ENCODE results near the gene HRH2. TPM values are rescaled to one million over a fixed set of nuclear protein-coding genes. Genes with fewer than 3 reads are reported as not detected.

HRH2 gene
- total and polyA plus RNA-seq, 2 donors (not counting 1 experiment from before 2014, with no cell fraction given), result 0.03 TPM; not detected in 1

DNA sequence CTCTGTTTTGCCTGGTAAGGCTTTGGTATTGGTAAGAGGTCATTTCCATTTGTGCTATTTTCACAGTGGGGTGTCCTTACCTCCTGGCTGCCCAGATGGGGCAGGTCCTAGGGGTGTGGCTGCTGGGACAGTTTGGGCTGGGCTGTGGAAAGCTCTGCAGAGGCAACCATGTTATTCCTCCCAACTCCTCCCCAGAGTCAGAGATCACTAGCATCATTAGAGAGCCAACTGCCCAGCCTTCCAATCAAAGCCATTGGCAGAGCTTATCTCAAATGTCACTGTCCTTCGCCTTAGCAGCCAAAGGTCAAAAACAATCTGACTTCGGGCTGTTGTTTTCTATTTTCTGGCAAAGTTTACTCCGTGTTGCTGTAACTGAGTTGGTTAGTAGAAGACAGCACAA, 33.6 kb upstream of the HRH2 start:
- H3K27me3 ChIP-seq (ENCODE audit: control insufficient read depth, insufficient read depth, low read length), result no peaks in the 10 kb centered on the region
- TF ChIP-seq CTCF (conservative IDR thresholded peaks at IDR 0.05 in 1 of 2, IDR thresholded peaks at IDR 0.05 in 1 of 2; ENCODE audit: low read depth in 1 of 2, low read length in 2 of 2), result no peak
- TF ChIP-seq EZH2 (IDR thresholded peaks at IDR 0.05; ENCODE audit: low read length, missing control alignments), result no peak

DNA sequence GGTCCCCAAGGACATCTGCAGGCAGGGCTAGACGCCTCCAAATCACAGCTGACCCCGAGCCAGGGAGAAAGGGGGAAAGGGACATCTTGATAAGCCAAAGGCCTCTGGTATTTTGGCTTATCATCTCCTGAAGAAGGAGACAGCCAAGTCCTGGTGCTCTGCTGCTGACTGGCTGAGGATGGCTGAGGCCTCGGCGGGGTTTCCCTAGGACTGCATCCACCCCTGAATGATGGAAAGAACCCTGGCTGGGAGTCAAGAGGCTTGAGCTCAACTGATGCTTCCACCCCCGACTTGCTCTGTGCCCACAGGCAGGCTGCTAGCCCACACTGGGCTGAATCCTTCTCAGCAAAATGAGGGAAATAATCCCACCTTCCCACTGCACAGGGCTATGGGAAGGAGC, 30.9 kb upstream of the HRH2 start:
- H3K4me1 ChIP-seq (ENCODE audit: control insufficient read depth, extremely low read depth, insufficient read depth, low read length), result no peaks in the 10 kb centered on the region
- H4K20me1 ChIP-seq (ENCODE audit: control insufficient read depth, extremely low read depth, insufficient read depth, low read length), result no peaks in the 10 kb centered on the region

More for the DNA sequence above, 33.6 kb upstream of the HRH2 start:
- Histone ChIP-seq H2AFZ (ENCODE audit: low read length) (no peak overlapping the region), H3K4me1 (ENCODE audit: control insufficient read depth, extremely low read depth, insufficient read depth, low read length) (no peaks in the 10 kb centered on the region), H3K79me2 (ENCODE audit: control insufficient read depth, insufficient read depth, low read length) (no peaks in the 10 kb centered on the region), H3K4me2 (ENCODE audit: extremely low read depth, insufficient read depth, low read length) (no peak overlapping the region), H3K27ac (ENCODE audit: insufficient read depth, low read length) (no peak overlapping the region), H4K20me1 (ENCODE audit: control insufficient read depth, extremely low read depth, insufficient read depth, low read length) (no peaks in the 10 kb centered on the region), H3K9me3 (ENCODE audit: control insufficient read depth, insufficient read depth, low read depth, low read length) (no peaks in the 10 kb centered on the region), H3K36me3 (ENCODE audit: control insufficient read depth, insufficient read depth, low read length) (no peaks in the 10 kb centered on the region), H3K9ac (ENCODE audit: insufficient read depth, low read length) (no peak overlapping the region), H3K4me3 (replicated peaks in 1 of 4; ENCODE audit: control extremely low read depth in 1 of 4, insufficient read depth in 1 of 4, low read depth in 3 of 4, low read length in 4 of 4) (no peak overlapping the region)
- no peak for DNase-seq (ENCODE audit: low read depth in 2 of 2)

DNA sequence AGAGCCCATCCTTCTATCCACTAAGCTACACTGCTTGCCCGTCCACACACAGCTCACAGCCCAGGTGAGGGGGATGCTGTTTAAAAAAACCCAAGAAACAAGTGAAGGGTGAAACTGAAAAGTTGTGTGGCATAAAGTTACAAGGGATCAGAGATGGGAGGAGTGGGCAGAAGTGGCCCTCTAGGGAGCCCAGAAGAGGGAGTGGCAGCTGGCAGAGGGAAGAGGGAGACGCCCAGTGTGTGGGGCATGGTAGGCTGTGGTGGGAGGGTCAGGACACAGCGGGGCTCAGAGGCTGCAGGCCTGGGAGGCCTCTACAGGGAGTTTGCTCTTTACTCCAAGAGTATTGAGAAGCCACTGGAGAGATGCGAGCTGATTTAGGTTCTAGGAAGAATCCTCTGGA, 30.1 kb upstream of the HRH2 start:
- Histone ChIP-seq H3K4me3 (replicated peaks in 1 of 4; ENCODE audit: control extremely low read depth in 1 of 4, insufficient read depth in 1 of 4, low read depth in 3 of 4, low read length in 4 of 4) (no peak overlapping the region), H3K79me2 (ENCODE audit: control insufficient read depth, insufficient read depth, low read length) (no peaks in the 10 kb centered on the region), H3K9ac (ENCODE audit: insufficient read depth, low read length) (no peak overlapping the region), H3K27ac (ENCODE audit: insufficient read depth, low read length) (no peak overlapping the region), H4K20me1 (ENCODE audit: control insufficient read depth, extremely low read depth, insufficient read depth, low read length) (no peaks in the 10 kb centered on the region), H2AFZ (ENCODE audit: low read length) (no peak overlapping the region), H3K36me3 (ENCODE audit: control insufficient read depth, insufficient read depth, low read length) (no peaks in the 10 kb centered on the region), H3K9me3 (ENCODE audit: control insufficient read depth, insufficient read depth, low read depth, low read length) (no peaks in the 10 kb centered on the region), H3K4me2 (ENCODE audit: extremely low read depth, insufficient read depth, low read length) (no peak overlapping the region), H3K27me3 (ENCODE audit: control insufficient read depth, insufficient read depth, low read length) (no peaks in the 10 kb centered on the region), H3K4me1 (ENCODE audit: control insufficient read depth, extremely low read depth, insufficient read depth, low read length) (no peaks in the 10 kb centered on the region)
- TF ChIP-seq EZH2 (IDR thresholded peaks at IDR 0.05; ENCODE audit: low read length, missing control alignments) (no peak), CTCF (conservative IDR thresholded peaks at IDR 0.05 in 1 of 2, IDR thresholded peaks at IDR 0.05 in 1 of 2; ENCODE audit: low read depth in 1 of 2, low read length in 2 of 2) (no peak)
- no peak for DNase-seq (ENCODE audit: low read depth in 2 of 2)

More for the DNA sequence above, 30.9 kb upstream of the HRH2 start:
- Histone ChIP-seq H3K4me3 (replicated peaks in 1 of 4; ENCODE audit: control extremely low read depth in 1 of 4, insufficient read depth in 1 of 4, low read depth in 3 of 4, low read length in 4 of 4) (no peak overlapping the region), H3K4me2 (ENCODE audit: extremely low read depth, insufficient read depth, low read length) (no peak overlapping the region), H2AFZ (ENCODE audit: low read length) (no peak overlapping the region), H3K27me3 (ENCODE audit: control insufficient read depth, insufficient read depth, low read length) (no peaks in the 10 kb centered on the region), H3K36me3 (ENCODE audit: control insufficient read depth, insufficient read depth, low read length) (no peaks in the 10 kb centered on the region), H3K27ac (ENCODE audit: insufficient read depth, low read length) (no peak overlapping the region), H3K9me3 (ENCODE audit: control insufficient read depth, insufficient read depth, low read depth, low read length) (no peaks in the 10 kb centered on the region), H3K79me2 (ENCODE audit: control insufficient read depth, insufficient read depth, low read length) (no peaks in the 10 kb centered on the region), H3K9ac (ENCODE audit: insufficient read depth, low read length) (no peak overlapping the region)
- DNase-seq (ENCODE audit: low read depth in 2 of 2), result no peak
- TF ChIP-seq EZH2 (IDR thresholded peaks at IDR 0.05; ENCODE audit: low read length, missing control alignments) (no peak), CTCF (conservative IDR thresholded peaks at IDR 0.05 in 1 of 2, IDR thresholded peaks at IDR 0.05 in 1 of 2; ENCODE audit: low read depth in 1 of 2, low read length in 2 of 2) (no peak)

All from fibroblast of lung (primary cell).